GM06990 (cell line): ENCODE data around the gene ITGAE.

Experiments
- DNase-seq: peaks from one replicate; pipeline ENCODE4 v3.0.0-alpha.2; 2011; ENCODE audit not compliant: insufficient read length; ENCODE audit errors: extremely low read depth
- H3K27me3 ChIP-seq: replicated peaks from 2 replicates; pipeline ENCODE4 v1.6.0; 2011; ENCODE audit warnings: low read length; ENCODE audit not compliant: control insufficient read depth, insufficient read depth
- H3K36me3 ChIP-seq: 2 replicates; pipeline ENCODE4 v1.5.1; 2011; ENCODE audit warnings: low read length; ENCODE audit not compliant: control insufficient read depth, insufficient read depth
- H3K4me3 ChIP-seq: replicated peaks from 2 replicates; pipeline ENCODE4 v1.5.1; 2011; ENCODE audit warnings: low read depth, mild to moderate bottlenecking, control low read depth, low read length
- CTCF ChIP-seq: IDR thresholded peaks from 2 replicates; pipeline ENCODE4 v1.5.1; 2011; ENCODE audit warnings: low read length, control low read depth, mild to moderate bottlenecking, inconsistent platforms; ENCODE audit not compliant: insufficient read depth, poor library complexity, severe bottlenecking

ITGAE gene

GRCh38 chr17:3780986-3781385, 20.0 kb downstream of the ITGAE start:
- Histone ChIP-seq H3K4me3 (no peak overlapping the region), H3K27me3 (no peaks in the 10 kb centered on the region), H3K36me3 (no peaks in the 10 kb centered on the region)
- TF ChIP-seq CTCF: no peak
- DNase-seq: no peak

GRCh38 chr17:3777366-3778120, 23.4 kb downstream of the ITGAE start:
- Histone ChIP-seq H3K36me3 (no peaks in the 10 kb centered on the region), H3K4me3 (no peak overlapping the region), H3K27me3 (no peaks in the 10 kb centered on the region)
- DNase-seq: no peak
- no peak for TF ChIP-seq CTCF

DNA sequence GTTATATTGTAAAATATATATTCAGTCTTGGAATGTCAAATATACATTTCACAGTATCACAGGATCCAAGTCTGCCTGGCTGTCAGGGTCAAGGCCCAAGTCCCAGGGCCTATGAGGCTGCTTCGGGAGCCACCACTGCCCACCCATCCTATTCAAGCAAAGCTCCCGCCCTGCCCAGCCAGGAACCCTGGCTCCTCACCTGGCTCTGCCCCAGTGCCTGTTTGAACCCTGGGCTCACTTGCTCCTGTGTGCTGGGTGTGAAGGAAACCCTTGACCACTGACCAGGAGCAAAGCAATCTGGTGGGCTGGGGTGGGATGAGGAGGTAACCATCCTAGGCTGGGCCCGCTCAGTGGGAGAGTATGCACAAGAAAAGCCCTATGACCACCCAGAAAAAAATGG, 27.0 kb downstream of the ITGAE start:
- Histone ChIP-seq H3K27me3 (no peaks in the 10 kb centered on the region), H3K36me3 (no peaks in the 10 kb centered on the region), H3K4me3 (no peak overlapping the region)
- no peak for TF ChIP-seq CTCF
- no peak for DNase-seq

DNA sequence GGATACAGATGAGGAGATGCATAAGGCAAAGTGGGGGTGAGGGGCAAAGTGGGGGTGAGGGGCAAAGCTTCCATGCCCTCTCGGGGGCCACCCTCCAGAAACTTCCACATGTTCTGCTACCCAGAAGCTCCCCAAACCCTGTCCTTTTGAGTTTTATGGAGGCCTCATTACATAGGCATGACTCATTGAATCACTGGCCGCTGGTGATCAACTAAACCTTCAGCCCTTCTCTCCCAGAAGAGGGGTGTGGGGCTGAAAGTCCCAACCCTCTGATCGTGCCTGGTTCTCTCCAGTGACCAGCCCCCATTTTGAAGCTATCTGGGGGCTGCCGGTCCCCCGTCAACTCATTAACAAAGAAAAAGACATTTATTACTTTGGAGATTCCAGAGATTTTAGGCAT, 27.5 kb downstream of the ITGAE start:
- Histone ChIP-seq H3K36me3 (no peaks in the 10 kb centered on the region), H3K4me3 (no peak overlapping the region), H3K27me3 (no peaks in the 10 kb centered on the region)
- no peak for TF ChIP-seq CTCF
- DNase-seq: no peak

DNA sequence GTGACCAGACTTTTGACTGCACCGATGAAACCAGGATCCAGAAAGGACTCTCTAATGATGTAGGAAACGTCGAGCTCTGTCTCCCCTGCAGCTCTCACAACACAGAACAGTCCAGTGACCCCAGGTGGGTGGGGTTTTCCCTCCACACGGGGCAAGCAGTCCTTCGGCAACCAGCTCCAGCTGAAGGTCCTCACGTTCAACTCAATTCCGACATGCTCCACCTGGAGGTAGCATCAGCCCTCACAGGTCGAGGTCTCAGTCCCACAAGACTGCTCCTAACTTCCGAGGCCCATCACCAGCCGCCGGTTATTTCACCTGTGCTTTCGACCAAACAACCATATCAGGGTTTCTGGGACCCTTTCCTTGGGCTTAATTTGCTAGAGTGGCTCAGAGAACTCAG, 28.2 kb downstream of the ITGAE start:
- Histone ChIP-seq H3K27me3 (no peaks in the 10 kb centered on the region), H3K36me3 (no peaks in the 10 kb centered on the region), H3K4me3 (no peak overlapping the region)
- no peak for DNase-seq
- no peak for TF ChIP-seq CTCF

DNA sequence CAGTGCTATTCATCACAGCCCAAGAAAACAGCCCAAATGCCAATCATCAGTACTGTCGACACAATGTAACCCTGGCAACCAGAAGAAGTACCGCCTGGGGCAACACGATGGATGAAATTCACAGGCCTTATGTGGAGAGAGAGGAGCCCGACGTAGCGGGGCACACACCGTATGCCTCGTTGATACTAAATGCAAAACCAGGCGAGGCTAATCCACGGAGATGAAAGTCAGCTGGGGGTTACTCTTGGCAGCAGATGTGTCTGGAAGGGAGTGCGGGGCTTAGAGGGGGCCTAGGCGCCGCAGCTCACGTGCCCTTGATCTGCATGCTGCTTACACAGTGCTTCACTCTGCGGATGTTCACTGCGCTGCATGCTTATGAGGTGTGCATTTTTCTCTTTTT, 29.8 kb downstream of the ITGAE start:
- no peak for TF ChIP-seq CTCF
- Histone ChIP-seq H3K4me3 (no peak overlapping the region), H3K36me3 (no peaks in the 10 kb centered on the region), H3K27me3 (no peaks in the 10 kb centered on the region)
- DNase-seq: no peak
